Uterus (tissue), 2 donors: ENCODE measurements around the gene LLGL2.

Experiments
- CTCF ChIP-seq, 4 experiments: fragments of 200-600 bp in 2 of 4; fragments of 450-650 bp in 2 of 4; sonication (generic) in 2 of 4; IDR thresholded peaks; one replicate each; pipeline ENCODE4 v1.5.1; 2016 to 2019; ENCODE audit warnings: antibody characterized with exemption in 4 of 4, mild to moderate bottlenecking in 2 of 4, moderate library complexity in 1 of 4
- POLR2A ChIP-seq, 2 donors: fragments of 450-650 bp; IDR thresholded peaks; one replicate each; pipeline ENCODE4 v1.6.1; 2016; ENCODE audit warnings: antibody characterized with exemption in 2 of 2, mild to moderate bottlenecking in 1 of 2, moderate library complexity in 1 of 2

GRCh38 chr17:75506888-75507287, 18.6 kb upstream of the LLGL2 start:
- TF ChIP-seq CTCF (IDR thresholded peaks at IDR 0.05) = no peak
- TF ChIP-seq POLR2A (IDR thresholded peaks at IDR 0.05) = no peak
